K562 (cell line): ENCODE data around the gene BCAM. TPM values are rescaled to one million over a fixed set of nuclear protein-coding genes. Genes with fewer than 3 reads are reported as not detected.
A peak's percentile ranks its signal among the peaks of the same experiment; 100 is the strongest.

Experiments used
- GABPB1 ChIP-seq: sonication (generic); formaldehyde crosslinking; IDR thresholded peaks from 2 replicates; pipeline ENCODE4 v1.8.0; 2022; ENCODE audit warnings: mild to moderate bottlenecking, missing genetic modification reagents
- HDAC1 ChIP-seq, 2 experiments: fragments of 450-650 bp; IDR thresholded peaks; 2 replicates each; pipeline ENCODE4 v1.6.1; 2016 to 2017; ENCODE audit warnings: inconsistent platforms in 1 of 2, mild to moderate bottlenecking in 1 of 2, moderate library complexity in 1 of 2
- HDAC6 ChIP-seq: IDR thresholded peaks from 2 replicates; pipeline ENCODE4 v1.6.1; 2012; ENCODE audit warnings: low read depth, mild to moderate bottlenecking, control low read depth, inconsistent platforms, low read length, moderate library complexity
- KLF13 ChIP-seq: fragments of 450-650 bp; IDR thresholded peaks from 2 replicates; pipeline ENCODE4 v1.6.1; 2016; ENCODE audit warnings: missing genetic modification characterization, low read depth, mild to moderate bottlenecking, missing compliant biosample characterization, moderate library complexity, borderline replicate concordance
- L3MBTL2 ChIP-seq: fragments of 450-650 bp; IDR thresholded peaks from 2 replicates; pipeline ENCODE4 v1.6.1; 2016; ENCODE audit warnings: mild to moderate bottlenecking, moderate library complexity
- NR2C1 ChIP-seq, 2 experiments: fragments of 450-650 bp; IDR thresholded peaks; 2 replicates each; pipeline ENCODE4 v1.6.1; 2017; ENCODE audit warnings: mild to moderate bottlenecking in 2 of 2, antibody characterized with exemption in 1 of 2, inconsistent platforms in 1 of 2, missing compliant biosample characterization in 1 of 2, missing genetic modification characterization in 1 of 2
- NR2C2 ChIP-seq, 2 experiments: fragments of 200-800 bp in 1 of 2; sonication (Bioruptor generic) in 1 of 2; sonication (generic) in 1 of 2; formaldehyde crosslinking in 1 of 2; IDR thresholded peaks; 2 replicates each; pipeline versions ENCODE4 v1.6.1 to v1.8.0; 2016 to 2022; ENCODE audit warnings: mild to moderate bottlenecking in 1 of 2, missing compliant biosample characterization in 1 of 2, missing genetic modification characterization in 1 of 2, missing genetic modification reagents in 1 of 2
- PREB ChIP-seq: sonication (generic); formaldehyde crosslinking; IDR thresholded peaks from 2 replicates; pipeline ENCODE4 v1.8.1; 2023; ENCODE audit warnings: mild to moderate bottlenecking, missing genetic modification reagents
- RBM34 ChIP-seq: fragments of 200-400 bp; formaldehyde crosslinking; IDR thresholded peaks from 2 replicates; pipeline ENCODE4 v1.6.1; 2018; ENCODE audit warnings: low read length, borderline replicate concordance; ENCODE audit not compliant: insufficient read depth
- RFX5 ChIP-seq: IDR thresholded peaks from 2 replicates; pipeline ENCODE4 v1.6.1; 2011; ENCODE audit warnings: low read depth, mild to moderate bottlenecking, improper control_type of control experiment, low read length
- SUPT5H ChIP-seq: fragments of 450-650 bp; IDR thresholded peaks from 2 replicates; pipeline ENCODE4 v1.6.1; 2016
- XRCC4 ChIP-seq: IDR thresholded peaks from one replicate; pipeline ENCODE4 v1.6.1; 2011; ENCODE audit not compliant: insufficient read depth, insufficient read length; ENCODE audit errors: extremely low read depth
- ZBTB26 ChIP-seq: fragments of 450-650 bp; formaldehyde crosslinking; IDR thresholded peaks from 2 replicates; pipeline ENCODE4 v1.4.0; 2022; ENCODE audit warnings: missing genetic modification characterization
- ZNF143 ChIP-seq: sonication (generic); formaldehyde crosslinking; IDR thresholded peaks from 2 replicates; pipeline ENCODE4 v1.9.0; 2022; ENCODE audit warnings: mild to moderate bottlenecking, missing genetic modification reagents
- ZNF511 ChIP-seq: sonication (generic); formaldehyde crosslinking; IDR thresholded peaks from 2 replicates; pipeline ENCODE4 v1.8.0; 2022; ENCODE audit warnings: mild to moderate bottlenecking, missing genetic modification reagents
- ZNF512 ChIP-seq: IDR thresholded peaks from 2 replicates; pipeline ENCODE4 v1.6.1; 2016; ENCODE audit warnings: missing genetic modification characterization, missing compliant biosample characterization
- polyA plus RNA-seq, 8 experiments: library from polyadenylated mRNA; depleted of rRNA in 4 of 8; stranded (reverse) in 5 of 8; unstranded in 3 of 8; fragments of >200 nt; fragmentation: Nextera tagmentation in 2 of 8; fragmentation: Illumina TruSeq in 1 of 8; extraction: Ambion mirVana in 2 of 8; extraction: Trizol in 1 of 8; gene quantifications; 2 replicates each; pipeline versions ENCODE4 v1.2.1 to v1.2.3, GENCODE V29; 2011 to 2014; ENCODE audit warnings: inconsistent platforms in 1 of 8, missing spikeins in 1 of 8
- total RNA-seq, 7 experiments: library from RNA; depleted of rRNA in 6 of 7; stranded (reverse); fragments of >200 nt in 6 of 7; fragmentation: Illumina TruSeq in 2 of 7; extraction: Trizol in 2 of 7; gene quantifications; 2 replicates each; pipeline versions ENCODE4 v1.2.1 to v1.2.3, GENCODE V29; 2011 to 2021; ENCODE audit warnings: low replicate concordance in 1 of 7
- TF ChIP-seq, protein P1 (sequence below), 2 experiments: fragments of 450-650 bp in 1 of 2; sonication (generic) in 1 of 2; formaldehyde crosslinking in 1 of 2; IDR thresholded peaks in 1 of 2; conservative IDR thresholded peaks in 1 of 2; 2 replicates each; pipeline versions ENCODE4 v1.6.1 to v1.8.1; 2016 to 2023; ENCODE audit warnings: mild to moderate bottlenecking in 2 of 2, moderate library complexity in 2 of 2, inconsistent platforms in 1 of 2, missing genetic modification reagents in 1 of 2
- TF ChIP-seq, protein P2 (sequence below): fragments of 450-650 bp; formaldehyde crosslinking; IDR thresholded peaks from 2 replicates; pipeline ENCODE4 v1.4.0; 2022; ENCODE audit warnings: missing genetic modification characterization

Gene BCAM
- total and polyA plus RNA-seq, 9 of the 15 experiments (the other 6 are each of a cell fraction or from before 2014, with no cell fraction given) = 0.07 to 1.3 (median 0.33) TPM; not detected in 2

GRCh38 chr19:44848036-44848811 is 39.3 kb downstream of the BCAM start (continued):
- TF ChIP-seq, protein P1, sequence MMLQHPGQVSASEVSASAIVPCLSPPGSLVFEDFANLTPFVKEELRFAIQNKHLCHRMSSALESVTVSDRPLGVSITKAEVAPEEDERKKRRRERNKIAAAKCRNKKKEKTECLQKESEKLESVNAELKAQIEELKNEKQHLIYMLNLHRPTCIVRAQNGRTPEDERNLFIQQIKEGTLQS (IDR thresholded peaks at IDR 0.05) = no peak
- TF ChIP-seq, protein P1 (CRISPR knock-in tag; conservative IDR thresholded peaks at IDR 0.05) = 0 out of 2 replicates have a peak, but pooled peaks have one; percentile 24
- TF ChIP-seq SUPT5H (no peak), NR2C2 (CRISPR knock-in tag; IDR thresholded peaks at IDR 0.05) (no peak), NR2C2 (tag; IDR thresholded peaks at IDR 0.05) (peak; percentile 57), NR2C1 (IDR thresholded peaks at IDR 0.05) (no peak), NR2C1 (tag; IDR thresholded peaks at IDR 0.05) (0 out of 2 replicates have a peak, but pooled peaks have one; percentile 0), HDAC1 (IDR thresholded peaks at IDR 0.05) (peak in 1 of 2 experiments; percentile 34; a peak in 1 of 4 replicates), KLF13 (tag) (no peak), HDAC6 (no peak), ZNF512 (tag) (peak; percentile 70), ZBTB26 (CRISPR knock-in tag) (peak; percentile 69; the same call in 1 of the 2 replicates), ZNF143 (no peak), ZNF511 (0 out of 2 replicates have a peak, but pooled peaks have one; percentile 4), PREB (CRISPR knock-in tag) (0 out of 2 replicates have a peak, but pooled peaks have one; percentile 51), XRCC4 (no peak), RBM34 (no peak), GABPB1 (CRISPR knock-in tag) (0 out of 2 replicates have a peak, but pooled peaks have one; percentile 29), RFX5 (no peak), L3MBTL2 (peak; percentile 45)
- TF ChIP-seq, protein P2, sequence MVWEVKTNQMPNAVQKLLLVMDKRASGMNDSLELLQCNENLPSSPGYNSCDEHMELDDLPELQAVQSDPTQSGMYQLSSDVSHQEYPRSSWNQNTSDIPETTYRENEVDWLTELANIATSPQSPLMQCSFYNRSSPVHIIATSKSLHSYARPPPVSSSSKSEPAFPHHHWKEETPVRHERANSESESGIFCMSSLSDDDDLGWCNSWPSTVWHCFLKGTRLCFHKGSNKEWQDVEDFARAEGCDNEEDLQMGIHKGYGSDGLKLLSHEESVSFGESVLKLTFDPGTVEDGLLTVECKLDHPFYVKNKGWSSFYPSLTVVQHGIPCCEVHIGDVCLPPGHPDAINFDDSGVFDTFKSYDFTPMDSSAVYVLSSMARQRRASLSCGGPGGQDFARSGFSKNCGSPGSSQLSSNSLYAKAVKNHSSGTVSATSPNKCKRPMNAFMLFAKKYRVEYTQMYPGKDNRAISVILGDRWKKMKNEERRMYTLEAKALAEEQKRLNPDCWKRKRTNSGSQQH = peak; percentile 78; the same call in 1 of the 2 replicates
